GM23338 (cell line): ENCODE data around the gene CIAPIN1.

ENCODE experiments used
- EZH2 ChIP-seq: fragments of 200-600 bp; sonication (generic); IDR thresholded peaks from one replicate; pipeline ENCODE4 v1.8.0; 2017; ENCODE audit warnings: antibody characterized with exemption, mild to moderate bottlenecking, low read depth; ENCODE audit not compliant: unreplicated experiment
- EZH2phosphoT487 ChIP-seq: fragments of 200-600 bp; sonication (generic); IDR thresholded peaks from one replicate; pipeline ENCODE4 v1.8.1; 2018; ENCODE audit warnings: antibody characterized with exemption; ENCODE audit not compliant: unreplicated experiment
- TF ChIP-seq, protein P1 (sequence below), 2 experiments: fragments of 200-600 bp in 1 of 2; sonication (generic) in 1 of 2; conservative IDR thresholded peaks; 2 replicates each; pipeline versions ENCODE4 v1.5.1 to v1.6.1; 2016 to 2017; ENCODE audit warnings: antibody characterized with exemption in 2 of 2, low read depth in 2 of 2, mild to moderate bottlenecking in 2 of 2, moderate library complexity in 1 of 2

DNA sequence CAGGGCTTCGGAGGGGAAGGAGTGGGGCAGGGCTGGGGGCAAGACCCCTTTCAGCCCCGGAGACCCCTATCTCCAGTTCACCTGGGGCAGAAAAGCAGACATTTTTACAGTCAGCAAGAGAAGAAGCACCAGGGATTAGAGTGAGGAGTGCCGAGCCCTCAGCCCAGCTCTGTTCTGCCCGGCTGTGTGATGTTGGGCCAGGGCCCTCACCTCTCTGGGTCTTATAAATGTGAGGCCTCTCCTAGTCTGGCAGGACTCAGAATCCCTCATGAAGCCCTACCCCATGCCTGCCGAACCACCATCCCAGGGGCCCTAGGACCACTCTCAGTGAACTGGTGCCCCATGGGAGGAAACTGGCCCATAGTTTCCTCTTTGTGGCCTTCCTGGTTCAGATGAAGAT, 62.1 kb downstream of the CIAPIN1 start:
- TF ChIP-seq, protein P1, sequence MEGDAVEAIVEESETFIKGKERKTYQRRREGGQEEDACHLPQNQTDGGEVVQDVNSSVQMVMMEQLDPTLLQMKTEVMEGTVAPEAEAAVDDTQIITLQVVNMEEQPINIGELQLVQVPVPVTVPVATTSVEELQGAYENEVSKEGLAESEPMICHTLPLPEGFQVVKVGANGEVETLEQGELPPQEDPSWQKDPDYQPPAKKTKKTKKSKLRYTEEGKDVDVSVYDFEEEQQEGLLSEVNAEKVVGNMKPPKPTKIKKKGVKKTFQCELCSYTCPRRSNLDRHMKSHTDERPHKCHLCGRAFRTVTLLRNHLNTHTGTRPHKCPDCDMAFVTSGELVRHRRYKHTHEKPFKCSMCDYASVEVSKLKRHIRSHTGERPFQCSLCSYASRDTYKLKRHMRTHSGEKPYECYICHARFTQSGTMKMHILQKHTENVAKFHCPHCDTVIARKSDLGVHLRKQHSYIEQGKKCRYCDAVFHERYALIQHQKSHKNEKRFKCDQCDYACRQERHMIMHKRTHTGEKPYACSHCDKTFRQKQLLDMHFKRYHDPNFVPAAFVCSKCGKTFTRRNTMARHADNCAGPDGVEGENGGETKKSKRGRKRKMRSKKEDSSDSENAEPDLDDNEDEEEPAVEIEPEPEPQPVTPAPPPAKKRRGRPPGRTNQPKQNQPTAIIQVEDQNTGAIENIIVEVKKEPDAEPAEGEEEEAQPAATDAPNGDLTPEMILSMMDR (conservative IDR thresholded peaks at IDR 0.05; ENCODE audit: low read depth in 2 of 2), result no peak
- no peak for TF ChIP-seq EZH2
- no peak for TF ChIP-seq EZH2phosphoT487
